Astrocyte of the spinal cord (primary cell): ENCODE measurements around the gene ANK3.

Experiments
- DNase-seq: peaks from one replicate; pipeline ENCODE4 v3.0.0; 2011; ENCODE audit warnings: low read depth, low spot score
- H3K4me3 ChIP-seq: 2 replicates; pipeline ENCODE4 v1.5.1; 2011; ENCODE audit warnings: low read depth, mild to moderate bottlenecking, low read length, moderate library complexity
- CTCF ChIP-seq: IDR thresholded peaks from 2 replicates; pipeline ENCODE4 v1.5.1; 2012; ENCODE audit warnings: low read depth, mild to moderate bottlenecking, low read length, inconsistent platforms
- in situ Hi-C: cut with HindIII; loops from 2 replicates; pipeline ENCODE4 v1.10.0; 2017; ENCODE audit warnings: low sequenced_read_pairs

Gene ANK3

GRCh38 chr10:60016794-60017193 is 372.9 kb downstream of the ANK3 start:
- in situ Hi-C loops = no loop called here
- no peak for TF ChIP-seq CTCF
- H3K4me3 ChIP-seq = no peak overlapping the region

GRCh38 chr10:60009710-60010383 is 379.8 kb downstream of the ANK3 start:
- no peak for DNase-seq
- in situ Hi-C loops = no loop called here
- no peak for TF ChIP-seq CTCF
- H3K4me3 ChIP-seq = no peak overlapping the region

More at GRCh38 chr10:60016794-60017193, 372.9 kb downstream of the ANK3 start:
- DNase-seq = no peak

- DNase-seq = no peak
- H3K4me3 ChIP-seq = no peak overlapping the region
- in situ Hi-C loops = no loop called here
- no peak for TF ChIP-seq CTCF
These were observed 380.4 kb downstream of the ANK3 start for GRCh38 chr10:60009276-60009675.

- no peak for TF ChIP-seq CTCF
- no peak overlapping the region for H3K4me3 ChIP-seq
- in situ Hi-C loops = no loop called here
- DNase-seq = no peak
These were observed 380.9 kb downstream of the ANK3 start for GRCh38 chr10:60008816-60009215.

GRCh38 chr10:60006062-60006461 is 383.6 kb downstream of the ANK3 start:
- DNase-seq = peak; percentile 18
- in situ Hi-C loops = no loop called here
- no peak overlapping the region for H3K4me3 ChIP-seq
- TF ChIP-seq CTCF = no peak

- DNase-seq = no peak
- TF ChIP-seq CTCF = no peak
- no peak overlapping the region for H3K4me3 ChIP-seq
- in situ Hi-C loops = no loop called here
These were observed 385.8 kb downstream of the ANK3 start for GRCh38 chr10:60003651-60004523.
